Epidermal melanocyte (primary cell): ENCODE data around the gene MRPS6.
A peak's percentile ranks its signal among the peaks of the same experiment; 100 is the strongest.

Source experiments
- DNase-seq: peaks from one replicate; pipeline ENCODE4 v3.0.0; 2011; ENCODE audit warnings: low spot score; ENCODE audit not compliant: insufficient read length

Gene MRPS6

DNA sequence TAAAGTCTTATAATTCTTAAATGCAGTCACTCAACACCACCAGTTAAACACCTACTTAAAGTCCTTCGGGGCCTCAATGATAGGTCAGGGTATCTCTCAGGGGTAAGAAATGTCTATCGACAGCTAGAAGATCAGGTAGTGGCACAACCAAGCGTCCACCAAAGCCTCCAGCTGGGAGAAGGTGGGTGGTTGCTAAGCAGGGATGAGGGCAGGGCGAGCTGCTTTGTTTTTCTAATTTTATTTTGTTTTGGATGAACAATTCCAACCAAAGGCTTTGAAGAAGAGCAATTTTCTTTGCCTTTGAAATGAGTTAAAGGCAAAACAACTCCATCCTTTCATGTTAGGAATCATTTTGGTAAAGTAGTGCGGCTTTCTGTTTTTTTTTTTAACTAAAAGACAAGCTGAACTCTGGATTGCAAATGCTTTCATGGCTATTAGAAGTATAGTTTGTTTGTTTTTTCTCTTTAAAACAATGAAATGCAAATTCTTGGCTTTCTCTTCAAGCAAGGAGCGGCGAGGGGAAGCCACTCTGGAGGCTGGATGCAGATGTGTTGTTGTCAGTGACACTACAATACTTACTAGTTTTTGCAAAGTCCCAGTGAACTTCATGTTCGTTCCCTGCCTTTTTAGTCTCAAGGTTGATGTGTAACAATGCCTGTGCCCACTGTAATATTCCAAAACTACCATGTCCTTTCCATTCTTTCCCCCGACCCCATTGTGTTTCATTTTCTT is 106.0 kb downstream of the MRPS6 start:
- DNase-seq: no peak

DNA sequence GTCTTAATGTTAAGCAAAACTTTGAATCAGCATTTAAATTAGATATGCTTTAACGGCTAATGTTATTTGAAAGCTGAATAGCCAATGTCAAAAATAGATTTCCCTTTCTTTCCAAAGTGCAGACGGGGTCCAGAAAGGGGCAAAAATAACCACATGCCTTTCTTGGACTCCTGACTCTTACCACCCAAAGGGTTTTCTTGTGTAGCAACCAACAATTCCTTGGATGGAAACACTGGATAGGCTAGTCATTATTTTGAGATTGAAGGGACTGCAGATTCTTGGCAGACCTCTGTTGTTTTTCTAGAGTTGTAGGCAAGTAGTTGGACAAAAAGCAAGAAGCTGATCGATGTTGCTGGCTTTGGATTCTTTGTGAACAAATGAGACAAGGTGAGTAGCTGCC is 107.0 kb downstream of the MRPS6 start:
- no peak for DNase-seq

DNA sequence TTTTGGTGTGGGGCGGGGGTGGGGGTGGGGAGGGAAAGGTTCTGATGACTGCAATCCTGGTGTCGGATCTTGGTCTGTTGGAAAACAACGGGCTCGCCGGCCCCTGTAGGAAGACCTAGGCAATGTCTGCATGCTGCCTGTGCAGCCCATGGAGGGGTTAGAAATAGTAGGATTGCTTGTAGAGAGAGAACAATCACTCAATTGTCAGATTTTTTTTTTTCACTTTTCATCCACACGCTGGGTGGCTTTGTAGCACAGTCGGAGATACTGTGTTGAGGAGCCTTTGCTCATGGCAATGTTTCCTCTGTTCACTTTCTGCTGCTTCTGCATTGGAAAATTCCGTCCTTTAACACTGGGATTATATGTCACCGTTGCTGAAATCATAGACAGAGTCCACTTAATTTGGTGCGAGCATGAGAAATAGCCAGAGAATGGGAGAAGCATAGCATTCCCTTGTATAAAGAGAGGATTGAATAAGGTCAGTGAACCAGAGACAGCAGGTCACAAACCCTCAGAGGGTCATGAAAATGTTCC is 107.5 kb downstream of the MRPS6 start:
- DNase-seq: peak; percentile 57

DNA sequence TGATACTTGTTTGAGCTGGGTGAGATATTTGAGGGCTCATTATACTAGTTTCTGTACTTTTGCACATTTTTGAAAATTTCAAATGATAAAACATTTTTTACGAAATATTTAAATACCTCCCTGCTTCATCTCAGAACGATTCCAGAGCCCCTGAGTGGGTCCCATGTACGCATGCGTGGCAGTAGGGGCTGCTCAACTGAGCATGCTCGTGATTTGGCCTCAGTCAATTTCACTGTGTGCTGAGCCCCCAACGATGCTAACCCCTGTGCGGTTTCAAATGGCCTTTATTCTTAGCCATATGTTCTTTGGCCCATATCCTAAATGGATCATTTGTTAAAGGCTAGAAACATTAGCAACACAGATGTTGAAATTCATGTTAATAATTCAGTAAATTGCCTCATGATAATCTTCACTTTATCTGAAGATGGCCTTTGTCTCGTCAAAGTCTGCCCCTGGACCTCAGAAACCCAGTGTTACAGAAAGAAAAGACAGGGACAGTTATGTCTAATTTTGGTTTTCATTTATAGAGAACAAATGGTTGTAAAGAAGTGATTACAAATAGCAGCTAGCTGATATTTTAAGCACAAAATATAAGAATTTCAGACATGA is 108.2 kb downstream of the MRPS6 start:
- DNase-seq: peak; percentile 47

DNA sequence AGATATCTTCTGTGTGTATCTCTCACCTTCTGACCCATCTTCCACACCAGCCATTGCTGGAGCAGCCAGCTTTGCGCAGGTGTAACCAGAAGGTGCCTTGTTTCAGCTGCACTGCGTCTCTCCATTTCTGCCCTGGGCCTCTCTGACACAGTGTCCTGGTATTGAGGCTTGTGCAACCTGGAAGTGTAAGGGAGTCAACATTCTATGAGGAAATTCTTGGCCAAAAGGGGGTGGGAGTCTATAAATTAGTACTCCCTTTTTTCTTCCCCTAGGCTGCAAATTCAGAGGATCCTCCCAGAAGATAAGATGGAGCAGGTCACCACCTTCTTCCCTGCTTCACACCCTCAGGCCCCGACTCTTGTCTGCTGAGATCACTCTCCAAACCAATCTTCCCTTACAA is 109.1 kb downstream of the MRPS6 start:
- no peak for DNase-seq

DNA sequence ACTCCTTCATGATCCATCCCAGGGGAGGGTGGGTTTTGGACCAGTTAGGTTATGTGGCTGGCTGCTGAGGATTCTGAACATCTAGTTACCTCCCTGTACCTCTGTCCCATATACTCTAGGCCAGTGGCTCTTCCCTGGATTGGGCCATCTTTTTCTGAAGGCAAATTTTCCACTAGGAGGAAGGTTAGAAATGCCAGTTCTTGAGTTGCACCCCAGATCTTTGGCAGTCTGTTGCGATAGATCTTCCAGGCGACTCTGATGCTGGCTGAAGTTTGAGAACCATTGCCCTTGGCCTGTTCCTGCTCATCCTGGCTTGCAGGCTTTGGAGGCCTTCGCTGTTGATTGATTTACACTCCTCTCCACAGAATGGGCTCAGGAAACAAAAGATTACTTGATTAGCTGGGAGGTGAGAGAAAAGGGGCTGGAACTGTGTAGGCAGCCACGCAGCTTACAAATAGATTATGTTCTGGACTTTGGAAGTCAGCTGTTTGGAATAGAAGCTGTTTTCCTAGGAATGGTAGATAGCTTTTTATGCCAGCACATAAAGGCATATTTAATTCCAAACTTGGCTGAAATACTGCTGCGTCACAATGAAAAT is 110.1 kb downstream of the MRPS6 start:
- DNase-seq: no peak

DNA sequence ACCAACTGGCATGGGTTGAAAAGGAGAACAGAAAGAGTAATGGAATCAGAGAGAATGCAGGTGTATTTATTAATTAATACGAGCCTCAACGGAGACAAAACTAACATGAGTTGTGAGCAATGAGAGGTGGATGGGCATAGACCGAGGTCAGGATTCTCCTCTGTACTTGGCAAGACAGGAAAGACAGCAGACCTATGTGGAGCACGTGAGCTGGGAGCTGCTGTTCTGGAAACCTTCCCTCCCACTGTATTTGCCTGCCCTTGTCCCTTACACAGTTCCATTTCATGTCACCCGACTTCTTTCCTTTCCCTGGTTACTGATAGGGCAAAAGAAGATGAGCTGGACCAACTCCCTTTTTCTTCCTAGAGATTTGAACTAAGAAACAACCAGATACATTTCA is 110.9 kb downstream of the MRPS6 start:
- no peak for DNase-seq

DNA sequence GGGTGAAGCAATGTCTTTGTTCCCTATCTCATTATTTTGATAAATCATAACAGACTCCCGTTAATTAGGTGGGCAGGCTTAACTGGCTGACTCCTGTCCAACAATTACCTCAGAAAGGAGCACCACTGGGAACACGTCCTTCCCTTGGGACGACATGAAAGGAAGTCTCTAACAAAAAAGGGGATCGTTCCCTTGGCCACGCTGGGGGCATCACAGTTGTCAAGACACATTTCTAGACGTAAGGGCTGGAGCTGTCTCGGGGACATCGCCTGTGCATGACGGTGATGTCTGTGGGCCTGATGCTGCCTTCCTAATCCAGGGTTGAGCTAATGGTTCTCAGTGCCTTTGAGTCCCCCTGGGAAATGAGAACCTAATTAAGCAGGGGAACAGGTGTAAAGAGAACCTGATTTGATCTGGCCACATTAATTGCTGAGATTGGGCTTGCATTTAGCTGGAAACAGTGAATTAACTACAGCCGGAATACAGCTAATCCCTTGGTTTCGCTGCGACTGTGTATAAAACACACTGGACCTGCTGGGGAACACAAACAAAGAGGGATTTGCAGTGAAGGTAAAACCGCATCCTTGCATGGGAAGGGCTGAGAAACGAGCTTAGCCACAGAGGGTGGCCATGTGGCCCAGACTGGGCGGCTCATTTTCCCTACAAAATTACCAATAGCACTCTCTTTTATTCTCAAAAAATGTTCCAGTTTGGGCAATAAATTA is 111.8 kb downstream of the MRPS6 start:
- DNase-seq: no peak

DNA sequence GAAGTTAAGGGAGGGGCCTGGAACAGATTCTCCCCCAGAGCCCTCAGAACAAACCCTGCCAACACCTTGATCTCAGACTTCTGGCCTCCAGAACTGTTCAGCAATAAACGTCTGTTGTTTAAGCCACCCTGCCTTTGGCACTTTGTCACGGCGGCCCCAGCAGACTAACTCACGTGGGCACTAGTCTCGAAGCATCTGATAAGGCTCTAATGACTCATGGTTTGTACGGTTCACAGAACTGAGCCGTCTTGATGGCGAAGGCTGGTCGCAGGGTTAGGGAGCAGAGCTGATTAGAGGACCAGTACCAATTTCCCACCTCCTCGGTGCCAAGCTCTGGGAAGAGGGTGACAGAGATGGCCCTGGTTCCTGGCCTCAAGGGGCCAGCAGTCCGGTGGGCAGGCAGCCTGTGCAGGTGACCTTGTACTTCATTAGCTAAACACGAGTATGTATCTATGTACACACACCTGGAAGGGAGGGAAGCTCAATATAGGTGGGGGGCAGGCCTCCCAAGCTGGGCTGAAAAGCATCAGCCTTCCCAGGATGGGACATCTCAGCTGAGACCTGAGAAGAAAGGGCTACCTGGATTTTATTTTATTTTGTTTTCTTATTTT is 112.8 kb downstream of the MRPS6 start:
- DNase-seq: no peak

DNA sequence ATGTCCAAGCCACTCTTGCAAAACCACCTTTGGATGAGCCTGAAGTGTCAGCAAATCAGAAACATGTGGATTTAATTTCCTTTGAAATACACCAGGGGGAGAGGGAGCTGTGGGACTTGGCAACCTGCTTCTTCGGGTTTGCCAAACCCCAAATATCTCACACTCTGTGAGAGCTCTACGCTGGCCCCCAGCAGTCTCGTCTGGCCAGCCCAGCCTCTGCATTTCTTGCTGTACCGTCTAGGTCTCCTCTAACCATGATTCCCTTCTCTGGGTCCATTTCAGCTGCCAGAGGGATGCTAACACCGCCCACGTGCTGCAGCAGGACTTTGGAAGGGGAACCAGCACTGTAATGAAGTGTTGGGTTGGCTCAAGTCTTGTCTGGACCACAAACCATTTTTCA is 114.6 kb downstream of the MRPS6 start:
- DNase-seq: peak; percentile 41

DNA sequence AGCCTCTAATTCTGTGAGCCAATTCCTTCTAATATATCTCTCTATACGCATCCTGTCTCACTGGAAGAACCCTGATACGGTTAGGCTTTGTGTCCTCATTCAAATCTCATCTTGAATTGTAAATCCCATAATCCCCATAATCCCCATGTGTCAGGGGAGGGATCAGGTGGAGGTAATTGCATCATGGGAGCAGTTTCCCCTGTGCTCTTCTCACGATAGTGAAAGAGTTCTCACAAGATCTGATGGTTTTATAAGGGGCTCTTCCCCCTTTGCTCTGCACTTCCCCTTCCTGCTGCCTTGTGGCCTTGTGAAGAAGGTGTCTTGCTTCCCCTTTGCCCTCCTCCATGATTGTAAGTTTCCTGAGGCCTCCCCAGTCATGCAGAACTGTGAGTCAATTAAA is 116.1 kb downstream of the MRPS6 start:
- DNase-seq: no peak

DNA sequence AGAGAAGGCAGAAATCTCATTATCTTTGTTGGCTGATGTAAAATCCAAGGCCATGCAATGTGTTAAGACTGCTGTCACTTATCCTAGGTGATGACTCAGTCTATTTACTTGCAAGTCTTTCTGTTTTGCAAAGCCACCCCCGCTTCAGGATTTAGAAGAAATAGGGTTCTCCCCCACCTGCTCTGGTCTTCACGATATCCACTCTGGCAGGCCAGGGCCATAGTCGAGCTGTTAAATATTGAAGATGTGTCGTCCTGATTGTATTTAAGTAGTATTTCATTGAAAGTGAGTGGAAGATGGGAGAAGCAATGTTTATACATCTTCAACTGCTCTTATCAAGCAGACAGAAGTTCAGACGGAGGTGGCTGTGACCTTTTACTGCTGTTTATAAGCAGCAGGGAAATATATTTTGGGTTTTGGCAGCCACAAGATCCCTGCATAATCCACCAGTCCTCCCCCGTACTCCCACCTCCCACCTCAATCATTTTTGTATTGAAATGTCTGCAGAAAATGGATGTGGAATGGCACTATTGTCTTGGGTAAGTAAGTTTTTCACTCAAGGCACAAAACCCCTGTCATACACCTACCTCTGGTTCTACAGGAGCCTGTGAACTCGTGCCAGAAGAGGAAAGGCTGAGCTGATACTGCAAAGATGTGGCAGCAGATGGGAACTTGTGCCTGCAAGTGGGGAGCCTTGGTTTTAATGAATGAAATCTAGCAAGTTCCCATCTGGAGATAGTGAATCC is 117.4 kb downstream of the MRPS6 start:
- no peak for DNase-seq

DNA sequence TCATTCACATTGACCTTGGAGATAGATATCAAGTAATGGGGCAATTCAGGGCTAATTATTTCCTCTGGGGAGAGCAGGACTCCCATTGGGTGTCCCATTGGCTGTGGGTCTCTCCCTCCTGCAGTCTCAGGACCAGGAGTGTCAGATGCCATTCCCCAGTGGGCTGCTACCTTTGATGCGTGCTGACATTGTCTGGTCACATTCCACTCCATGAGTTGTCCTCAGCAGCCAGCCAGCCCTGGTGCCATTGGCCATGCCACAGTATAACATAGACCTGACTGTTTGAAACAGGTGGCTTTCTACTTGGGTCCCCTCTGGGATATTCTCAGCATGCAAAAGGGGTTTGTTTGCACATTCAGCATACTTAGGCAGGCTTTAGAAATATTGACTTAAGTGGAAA is 118.5 kb downstream of the MRPS6 start:
- DNase-seq: no peak
